KMS-11 (cell line): Measurements from ENCODE around the gene FRZB.

Experiments
- H2AFZ ChIP-seq: fragments of 200-600 bp; sonication (generic); 2 replicates; pipeline ENCODE4 v1.6.1; 2016; ENCODE audit warnings: antibody characterized with exemption, mixed run types, low read depth
- H3K27ac ChIP-seq: fragments of 200-600 bp; sonication (generic); 2 replicates; pipeline ENCODE4 v1.6.1; 2016; ENCODE audit warnings: mild to moderate bottlenecking, mixed run types
- H3K27me3 ChIP-seq: fragments of 200-600 bp; sonication (generic); 2 replicates; pipeline ENCODE4 v1.6.1; 2017; ENCODE audit warnings: mild to moderate bottlenecking, low read depth, mixed run types, moderate library complexity; ENCODE audit not compliant: insufficient read depth
- H3K36me3 ChIP-seq: fragments of 200-600 bp; sonication (generic); 2 replicates; pipeline ENCODE4 v1.6.1; 2017; ENCODE audit warnings: mild to moderate bottlenecking, mixed run types; ENCODE audit not compliant: insufficient read depth
- H3K4me1 ChIP-seq: fragments of 200-600 bp; sonication (generic); 2 replicates; pipeline ENCODE4 v1.6.1; 2016; ENCODE audit warnings: mild to moderate bottlenecking, low read depth, mixed run types; ENCODE audit not compliant: poor library complexity, severe bottlenecking
- H3K4me2 ChIP-seq: fragments of 200-600 bp; sonication (generic); 2 replicates; pipeline ENCODE4 v1.7.0; 2016; ENCODE audit warnings: mild to moderate bottlenecking, mixed run types
- H3K4me3 ChIP-seq: fragments of 200-600 bp; sonication (generic); IDR thresholded peaks from 2 replicates; pipeline ENCODE4 v1.6.1; 2017; ENCODE audit warnings: low read depth, low read length, mixed read lengths; ENCODE audit not compliant: insufficient read depth
- H3K79me2 ChIP-seq: fragments of 200-600 bp; sonication (generic); 2 replicates; pipeline ENCODE4 v1.6.1; 2016; ENCODE audit warnings: low read depth, mixed run types; ENCODE audit not compliant: insufficient read depth
- H3K9ac ChIP-seq: fragments of 200-600 bp; sonication (generic); 2 replicates; pipeline ENCODE4 v1.6.1; 2016; ENCODE audit warnings: mild to moderate bottlenecking, mixed run types
- H4K20me1 ChIP-seq: fragments of 200-600 bp; sonication (generic); 2 replicates; pipeline ENCODE4 v1.6.1; 2016; ENCODE audit warnings: mild to moderate bottlenecking, mixed run types; ENCODE audit not compliant: insufficient read depth
- TF ChIP-seq, protein P1 (sequence below): fragments of 200-600 bp; sonication (generic); conservative IDR thresholded peaks from 2 replicates; pipeline ENCODE4 v1.6.1; 2017; ENCODE audit warnings: low read depth, mild to moderate bottlenecking, antibody characterized with exemption, low read length, moderate library complexity, mixed read lengths

The FRZB gene

GRCh38 chr2:182817558-182817957, 48.9 kb downstream of the FRZB start:
- H2AFZ ChIP-seq = no peak overlapping the region
- TF ChIP-seq, protein P1, sequence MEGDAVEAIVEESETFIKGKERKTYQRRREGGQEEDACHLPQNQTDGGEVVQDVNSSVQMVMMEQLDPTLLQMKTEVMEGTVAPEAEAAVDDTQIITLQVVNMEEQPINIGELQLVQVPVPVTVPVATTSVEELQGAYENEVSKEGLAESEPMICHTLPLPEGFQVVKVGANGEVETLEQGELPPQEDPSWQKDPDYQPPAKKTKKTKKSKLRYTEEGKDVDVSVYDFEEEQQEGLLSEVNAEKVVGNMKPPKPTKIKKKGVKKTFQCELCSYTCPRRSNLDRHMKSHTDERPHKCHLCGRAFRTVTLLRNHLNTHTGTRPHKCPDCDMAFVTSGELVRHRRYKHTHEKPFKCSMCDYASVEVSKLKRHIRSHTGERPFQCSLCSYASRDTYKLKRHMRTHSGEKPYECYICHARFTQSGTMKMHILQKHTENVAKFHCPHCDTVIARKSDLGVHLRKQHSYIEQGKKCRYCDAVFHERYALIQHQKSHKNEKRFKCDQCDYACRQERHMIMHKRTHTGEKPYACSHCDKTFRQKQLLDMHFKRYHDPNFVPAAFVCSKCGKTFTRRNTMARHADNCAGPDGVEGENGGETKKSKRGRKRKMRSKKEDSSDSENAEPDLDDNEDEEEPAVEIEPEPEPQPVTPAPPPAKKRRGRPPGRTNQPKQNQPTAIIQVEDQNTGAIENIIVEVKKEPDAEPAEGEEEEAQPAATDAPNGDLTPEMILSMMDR = no peak

GRCh38 chr2:182816866-182817265, 49.6 kb downstream of the FRZB start:
- H3K27me3 ChIP-seq = no peaks in the 10 kb centered on the region
- no peak overlapping the region for H3K27ac ChIP-seq

More at GRCh38 chr2:182817558-182817957, 48.9 kb downstream of the FRZB start:
- no peaks in the 10 kb centered on the region for H4K20me1 ChIP-seq
- H3K36me3 ChIP-seq = no peaks in the 10 kb centered on the region
- H3K27me3 ChIP-seq = no peaks in the 10 kb centered on the region
- H3K4me2 ChIP-seq = no peak overlapping the region
- no peaks in the 10 kb centered on the region for H3K4me1 ChIP-seq
- H3K4me3 ChIP-seq = no peak overlapping the region
- H3K9ac ChIP-seq = no peak overlapping the region
- H3K79me2 ChIP-seq = no peaks in the 10 kb centered on the region
- H3K27ac ChIP-seq = no peak overlapping the region

DNA sequence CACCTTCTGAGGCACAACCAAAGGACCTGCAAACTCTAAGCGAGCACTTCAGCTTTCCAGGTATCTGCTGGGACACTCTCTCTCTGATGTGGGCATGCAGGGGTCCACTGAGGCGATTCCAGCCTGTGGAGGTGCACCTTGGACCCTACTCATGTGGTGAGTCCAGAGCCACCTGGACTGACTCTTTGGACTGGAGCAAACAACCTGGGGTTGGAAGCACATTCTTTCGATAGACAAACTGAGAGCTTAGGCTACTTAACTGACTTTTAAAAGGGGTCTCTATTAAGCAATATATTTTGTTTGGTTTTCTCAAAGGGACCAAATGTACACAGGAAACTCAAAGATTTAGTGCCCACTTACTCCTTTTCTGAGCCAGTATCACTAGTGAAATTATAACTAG, 51.6 kb downstream of the FRZB start:
- no peak overlapping the region for H3K4me3 ChIP-seq
- H2AFZ ChIP-seq = no peak overlapping the region
- H3K79me2 ChIP-seq = no peaks in the 10 kb centered on the region
- H4K20me1 ChIP-seq = no peaks in the 10 kb centered on the region
- no peaks in the 10 kb centered on the region for H3K27me3 ChIP-seq
- TF ChIP-seq, protein P1 = no peak
- no peak overlapping the region for H3K4me2 ChIP-seq
- no peaks in the 10 kb centered on the region for H3K4me1 ChIP-seq
- H3K9ac ChIP-seq = no peak overlapping the region
- no peaks in the 10 kb centered on the region for H3K36me3 ChIP-seq
- no peak overlapping the region for H3K27ac ChIP-seq

More at GRCh38 chr2:182816866-182817265, 49.6 kb downstream of the FRZB start:
- H3K4me3 ChIP-seq = no peak overlapping the region
- H3K4me2 ChIP-seq = no peak overlapping the region
- TF ChIP-seq, protein P1 = no peak
- no peaks in the 10 kb centered on the region for H4K20me1 ChIP-seq
- H3K79me2 ChIP-seq = no peaks in the 10 kb centered on the region
- no peak overlapping the region for H3K9ac ChIP-seq
- H3K4me1 ChIP-seq = no peaks in the 10 kb centered on the region
- H3K36me3 ChIP-seq = no peaks in the 10 kb centered on the region
- H2AFZ ChIP-seq = no peak overlapping the region

DNA sequence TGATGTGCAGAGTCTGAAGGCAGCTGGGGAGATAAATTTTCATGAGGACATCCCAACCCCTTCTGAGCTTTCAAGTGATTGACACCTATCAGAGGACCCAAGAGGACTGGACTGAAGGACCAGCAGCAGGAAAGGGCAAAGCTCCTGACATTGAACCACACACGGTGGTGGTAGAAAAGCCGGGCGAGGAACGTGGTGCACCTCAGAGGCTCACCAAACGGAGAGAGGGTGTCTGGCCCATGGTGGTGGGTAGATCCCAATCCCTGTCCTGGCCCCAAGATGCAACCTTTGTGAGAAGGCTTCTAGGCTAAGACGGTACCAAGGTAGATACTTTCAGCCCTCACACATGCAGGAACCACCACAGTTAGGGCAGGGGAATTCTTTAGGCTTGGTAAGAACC, 52.1 kb downstream of the FRZB start:
- no peaks in the 10 kb centered on the region for H3K27me3 ChIP-seq
- H3K79me2 ChIP-seq = no peaks in the 10 kb centered on the region
- no peak overlapping the region for H3K27ac ChIP-seq
- H3K36me3 ChIP-seq = no peaks in the 10 kb centered on the region
- H2AFZ ChIP-seq = no peak overlapping the region
- no peak overlapping the region for H3K4me2 ChIP-seq
- no peak overlapping the region for H3K4me3 ChIP-seq
- TF ChIP-seq, protein P1 = no peak
- no peak overlapping the region for H3K9ac ChIP-seq
- H3K4me1 ChIP-seq = no peaks in the 10 kb centered on the region
- H4K20me1 ChIP-seq = no peaks in the 10 kb centered on the region
